Stimulated activated CD4-positive, alpha-beta T cell treated with anti-CD3 and anti-CD28 coated beads, Interleukin-4, amount 100 ng/mL, for 48 hours (primary cell): ENCODE data around the gene PRB3.

Experiments used
- DNase-seq, 2 donors: peaks; one replicate each; pipeline ENCODE4 v3.0.0-alpha.2; 2020; ENCODE audit warnings: low read depth in 2 of 2

PRB3 gene

GRCh38 chr12:11269607-11270006 is at the start of gene PRB3:
TSS of gene PRB3 (minus strand) at chr12:11269707. CDS start at chr12:11269669, 38 bp downstream.
- no peak for DNase-seq

- no peak for DNase-seq
Measured at GRCh38 chr12:11310336-11310735, 40.8 kb upstream of the PRB3 start, which contains the start of gene PRB4. TSS of gene PRB4 (minus strand) at chr12:11310436. CDS start at chr12:11310398, 38 bp downstream.

GRCh38 chr12:11307143-11307542 is 37.6 kb upstream of the PRB3 start:
- DNase-seq, result no peak

DNA sequence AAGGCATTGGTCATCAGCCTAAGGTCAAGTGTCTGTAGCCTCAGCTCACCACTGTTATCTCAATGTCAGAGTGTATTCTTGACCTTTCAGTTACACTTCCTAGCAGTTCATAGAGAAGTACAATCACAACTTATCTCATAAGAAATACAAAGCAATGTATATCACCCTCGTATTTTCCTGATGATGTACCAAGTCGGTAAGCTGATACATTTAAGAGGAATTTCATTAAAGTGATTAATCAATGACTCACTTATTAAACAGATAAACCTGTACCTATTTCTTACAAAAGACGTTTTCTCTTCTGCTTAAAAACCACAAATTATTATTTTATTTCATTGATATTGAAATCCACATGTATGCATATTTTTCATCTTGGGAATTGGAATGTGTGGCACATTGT is 3.9 kb upstream of the PRB3 start:
- DNase-seq, result no peak

DNA sequence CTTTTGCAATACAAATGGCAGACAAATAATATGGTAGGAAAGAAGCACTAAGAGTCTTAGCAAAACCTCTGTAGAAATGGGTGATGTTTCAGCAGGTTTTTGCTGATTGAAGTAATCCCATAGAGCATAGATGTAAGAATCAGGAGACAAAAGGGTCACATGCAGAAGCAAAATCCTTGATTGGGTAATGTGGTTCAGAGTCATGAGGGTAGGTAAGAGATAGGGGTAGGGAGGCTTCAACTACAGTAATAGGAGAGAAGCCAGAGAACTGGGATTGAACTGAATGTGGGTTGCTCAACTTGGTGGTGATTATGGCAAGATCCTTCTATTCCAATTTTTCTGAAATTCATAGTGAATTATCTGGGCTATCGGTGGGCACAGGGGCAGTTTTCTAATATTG is 5.0 kb downstream of the PRB3 start:
- no peak for DNase-seq

DNA sequence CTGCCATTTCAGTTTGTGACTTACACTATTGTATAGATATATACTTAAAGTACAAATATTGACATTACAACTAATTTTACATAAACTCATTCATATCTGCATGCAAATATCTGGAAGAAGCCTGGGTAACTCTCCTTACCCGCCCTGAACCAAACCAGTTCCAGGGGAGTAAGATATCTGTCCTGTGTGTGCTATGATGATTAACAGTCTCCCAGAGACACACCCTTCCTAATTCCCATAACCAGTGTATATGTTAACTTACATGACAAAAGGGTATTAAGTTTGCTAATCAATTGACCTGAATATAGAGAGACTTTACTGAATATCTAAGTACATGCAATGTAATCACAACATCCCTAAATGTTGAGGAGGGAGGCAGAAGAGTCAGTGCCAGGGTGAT is 23.0 kb downstream of the PRB3 start:
- no peak for DNase-seq

DNA sequence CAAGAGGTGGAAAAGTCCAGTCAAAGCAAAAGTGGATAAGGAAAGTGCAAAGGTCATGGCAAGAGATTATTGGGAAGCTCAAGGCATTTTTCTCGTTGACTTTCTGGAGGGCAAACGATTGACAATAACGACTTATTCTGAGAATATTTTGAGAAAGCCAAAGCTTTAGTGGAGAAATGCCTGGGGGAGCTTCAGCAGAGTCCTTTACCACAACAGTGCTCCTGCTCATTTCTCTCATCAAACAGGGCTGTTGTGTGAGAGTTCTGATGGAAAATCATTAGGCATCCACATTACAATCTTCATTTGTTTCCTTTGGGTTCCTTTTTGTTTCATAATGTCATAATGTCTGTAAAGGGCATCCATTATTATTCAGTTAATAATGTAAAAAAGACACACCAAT is 26.9 kb downstream of the PRB3 start:
- no peak for DNase-seq

DNA sequence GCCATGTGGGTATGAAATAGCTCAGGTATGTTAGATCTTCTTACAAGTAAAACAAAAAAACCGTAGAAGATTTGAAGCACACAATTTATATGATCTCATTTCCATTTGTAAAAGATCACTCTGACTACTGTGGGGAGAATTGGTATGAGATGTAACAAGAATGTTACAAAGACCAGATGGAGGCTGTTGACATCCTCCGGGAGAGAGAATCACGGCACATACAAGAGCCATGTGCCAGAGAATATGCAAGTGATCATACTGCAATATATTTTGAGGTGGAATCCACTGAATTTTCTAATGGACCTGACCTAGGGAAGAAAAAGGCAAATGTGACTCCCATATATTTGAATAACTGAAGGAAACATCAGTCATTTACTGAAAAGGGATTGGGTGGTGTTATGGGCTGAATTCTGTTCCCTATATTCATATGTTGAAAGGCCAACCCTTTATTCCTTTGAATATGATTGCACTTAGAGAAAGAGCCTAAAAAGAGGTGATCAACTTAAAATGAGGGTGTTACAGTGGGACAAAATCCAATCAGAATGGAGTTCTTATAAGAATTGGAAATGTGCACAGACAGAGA is 29.1 kb downstream of the PRB3 start:
- DNase-seq, result no peak

- DNase-seq, result no peak
Measured at GRCh38 chr12:11238275-11238674, 31.2 kb downstream of the PRB3 start.

DNA sequence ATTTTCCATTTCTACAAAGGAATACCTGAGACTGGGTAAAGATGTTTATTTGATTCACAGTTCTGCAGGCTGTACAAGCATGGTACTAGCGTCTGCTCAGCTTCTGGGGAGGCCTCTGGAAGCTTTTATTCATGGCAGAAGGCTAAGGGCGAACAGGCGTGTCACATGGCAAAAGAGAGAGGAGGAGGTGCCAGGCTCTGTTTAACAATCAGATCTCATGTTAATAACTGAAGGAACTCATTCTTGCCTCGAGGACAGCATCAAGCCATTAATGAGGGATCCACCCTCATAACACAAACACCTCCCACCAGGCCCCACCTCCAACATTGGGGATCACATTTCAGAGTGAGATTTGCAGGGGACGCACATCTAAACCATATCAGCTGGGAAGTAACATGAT is 36.0 kb downstream of the PRB3 start:
- no peak for DNase-seq

GRCh38 chr12:11228296-11228879 is 41.1 kb downstream of the PRB3 start:
- DNase-seq, result peak; percentile 2 to 7

DNA sequence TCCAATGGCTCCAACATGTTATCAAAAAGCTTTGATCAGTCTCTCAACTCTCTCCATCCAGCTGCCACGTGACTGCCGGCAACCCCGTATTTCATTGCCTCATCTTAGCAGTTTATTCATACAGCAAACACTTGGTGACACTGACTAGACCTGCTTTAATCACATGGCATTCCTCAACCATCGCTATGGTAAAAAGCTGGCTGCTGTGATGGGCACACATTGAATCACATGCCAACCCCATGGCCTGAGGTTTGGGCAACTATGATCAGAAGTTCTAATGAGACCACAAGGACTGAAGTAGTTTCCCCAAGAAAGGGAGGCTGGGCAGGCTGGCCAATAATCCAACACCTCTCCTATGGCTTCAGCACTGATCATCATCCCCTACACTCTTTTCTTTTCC is 42.1 kb downstream of the PRB3 start:
- DNase-seq, result no peak
